PC-9 (cell line): ENCODE results near the gene UBE2K. TPM values are rescaled to one million over a fixed set of nuclear protein-coding genes. Genes with fewer than 3 reads are reported as not detected.

Source experiments
- BruUV-seq: library from RNA; stranded (reverse); fragments of 400-500 nt; replicated peaks from 2 replicates; lab custom pipeline; 2021; lab: Mats Ljungman, UMichigan
- CTCF ChIA-PET: fragments of 300-600 bp; sonication (Branson Sonifier 250); formaldehyde crosslinking; loops from one replicate; lab custom pipeline; 2022; ENCODE audit warnings: antibody characterized with exemption; lab: Charles Lee
- POLR2A ChIA-PET: fragments of 300-600 bp; sonication (Branson Sonifier 250); formaldehyde crosslinking; loops from one replicate; lab custom pipeline; 2022; ENCODE audit warnings: antibody characterized with exemption; ENCODE audit not compliant: unreplicated experiment; lab: Charles Lee
- DNase-seq, 2 experiments: peaks; one replicate each; pipeline versions ENCODE4 v3.0.0 to v3.0.0-alpha.2; 2015 to 2022; ENCODE audit warnings: mixed read lengths in 1 of 2
- H2AFZ ChIP-seq: fragments of 200-600 bp; sonication (generic); 2 replicates; pipeline ENCODE4 v1.8.1; 2017; ENCODE audit warnings: antibody characterized with exemption
- H3F3A ChIP-seq: fragments of 200-600 bp; sonication (generic); 2 replicates; pipeline ENCODE4 v1.8.1; 2017; ENCODE audit warnings: antibody characterized with exemption, mild to moderate bottlenecking, low read depth; ENCODE audit not compliant: insufficient read depth
- H3K27ac ChIP-seq: fragments of 200-600 bp; sonication (generic); 2 replicates; pipeline ENCODE4 v1.6.1; 2016; ENCODE audit warnings: mixed run types
- H3K27me3 ChIP-seq: fragments of 200-600 bp; sonication (generic); 2 replicates; pipeline ENCODE4 v1.6.1; 2016; ENCODE audit warnings: low read depth, mixed run types; ENCODE audit not compliant: insufficient read depth
- H3K36me3 ChIP-seq: fragments of 200-600 bp; sonication (generic); 2 replicates; pipeline ENCODE4 v1.6.1; 2016; ENCODE audit warnings: low read depth, mixed run types
- H3K4me1 ChIP-seq: fragments of 200-600 bp; sonication (generic); replicated peaks from 2 replicates; pipeline ENCODE4 v1.6.1; 2016; ENCODE audit warnings: mixed run types; ENCODE audit not compliant: insufficient read depth
- H3K4me2 ChIP-seq: fragments of 200-600 bp; sonication (generic); 2 replicates; pipeline ENCODE4 v1.6.1; 2017; ENCODE audit warnings: mixed run types
- H3K4me3 ChIP-seq: fragments of 200-600 bp; sonication (generic); 2 replicates; pipeline ENCODE4 v1.6.1; 2016; ENCODE audit warnings: mixed run types
- H3K79me2 ChIP-seq: fragments of 200-600 bp; sonication (generic); 2 replicates; pipeline ENCODE4 v1.6.1; 2017; ENCODE audit warnings: low read depth, mixed run types
- H3K9me2 ChIP-seq: fragments of 200-600 bp; sonication (generic); 2 replicates; pipeline ENCODE4 v1.8.1; 2017; ENCODE audit warnings: mild to moderate bottlenecking; ENCODE audit not compliant: insufficient read depth
- H3K9me3 ChIP-seq: fragments of 200-600 bp; sonication (generic); 2 replicates; pipeline ENCODE4 v1.8.1; 2016; ENCODE audit warnings: low read depth; ENCODE audit not compliant: insufficient read depth
- H4K20me1 ChIP-seq: fragments of 200-600 bp; sonication (generic); 2 replicates; pipeline ENCODE4 v1.8.1; 2017; ENCODE audit not compliant: insufficient read depth
- CTCF ChIP-seq: fragments of 200-600 bp; sonication (generic); conservative IDR thresholded peaks from 2 replicates; pipeline ENCODE4 v1.6.1; 2017; ENCODE audit warnings: mixed run types, antibody characterized with exemption, mild to moderate bottlenecking, moderate library complexity
- EZH2 ChIP-seq: fragments of 200-600 bp; sonication (generic); IDR thresholded peaks from 2 replicates; pipeline ENCODE4 v1.8.0; 2017; ENCODE audit warnings: antibody characterized with exemption, low read depth
- intact Hi-C: fragments of 100-400 bp; cut with micrococcal nuclease; formaldehyde crosslinking; loops from one replicate; pipeline ENCODE4 v1.10.0; 2022; ENCODE audit not compliant: unreplicated experiment
- total RNA-seq: library from RNA; stranded (reverse); gene quantifications from 2 replicates; pipeline ENCODE4 v1.2.3, GENCODE V29; 2021

The UBE2K gene
- total RNA-seq, 1 experiment from 2014 or later: 129 TPM

GRCh38 chr4:39721788-39722187, 23.9 kb downstream of the UBE2K start:
- peaks cover 98% of the 10 kb centered on the region for H3K79me2 ChIP-seq
- TF ChIP-seq EZH2 (no peak), CTCF (no peak)
- no peaks in the 10 kb centered on the region for H3K27me3 ChIP-seq
- intact Hi-C loops: no loop called here
- no peak overlapping the region for H3K4me2 ChIP-seq
- no peak for DNase-seq
- peaks cover 95% of the 10 kb centered on the region for H4K20me1 ChIP-seq
- no peak overlapping the region for H2AFZ ChIP-seq
- no peaks in the 10 kb centered on the region for H3K36me3 ChIP-seq
- no peak overlapping the region for H3K27ac ChIP-seq
- ChIA-PET POLR2A (no interaction called here), CTCF (no interaction called here)
- H3F3A ChIP-seq: peaks cover 4% of the 10 kb centered on the region; the same call in 1 of the 2 replicates
- no peaks in the 10 kb centered on the region for H3K9me2 ChIP-seq
- H3K9me3 ChIP-seq: no peaks in the 10 kb centered on the region
- BruUV-seq: no TSS peak
- no peaks in the 10 kb centered on the region for H3K4me1 ChIP-seq
- no peak overlapping the region for H3K4me3 ChIP-seq

GRCh38 chr4:39729557-39729956, 31.6 kb downstream of the UBE2K start:
- CTCF ChIA-PET: interaction anchor here (0.8 kb wide), 1 partner anchor 15 kb away, joined by 3 read pairs; no protein-coding TSS in a partner anchor
- POLR2A ChIA-PET: no interaction called here
- no TSS peak for BruUV-seq
- Histone ChIP-seq H3K4me2 (no peak overlapping the region), H2AFZ (no peak overlapping the region), H3K9me3 (no peaks in the 10 kb centered on the region), H3K4me1 (0 out of 2 replicates have a peak, but pooled peaks cover 6% of the 10 kb centered on the region), H3K4me3 (no peak overlapping the region), H3K36me3 (0 out of 2 replicates have a peak, but pooled peaks cover 4% of the 10 kb centered on the region), H3K79me2 (peaks cover 95% of the 10 kb centered on the region), H3K27ac (peak overlapping the region; percentile 46; the same call in 1 of the 2 replicates), H3K9me2 (no peaks in the 10 kb centered on the region), H3F3A (peaks cover 23% of the 10 kb centered on the region), H3K27me3 (no peaks in the 10 kb centered on the region), H4K20me1 (peaks cover 89% of the 10 kb centered on the region)
- no peak for DNase-seq
- intact Hi-C loops: no loop called here
- no peak for TF ChIP-seq CTCF
- no peak for TF ChIP-seq EZH2

GRCh38 chr4:39730072-39730471, 32.1 kb downstream of the UBE2K start:
- H3F3A ChIP-seq: peaks cover 25% of the 10 kb centered on the region
- DNase-seq: no peak
- no TSS peak for BruUV-seq
- H3K36me3 ChIP-seq: 0 out of 2 replicates have a peak, but pooled peaks cover 4% of the 10 kb centered on the region
- no peaks in the 10 kb centered on the region for H3K9me2 ChIP-seq
- H3K4me1 ChIP-seq: 0 out of 2 replicates have a peak, but pooled peaks cover 6% of the 10 kb centered on the region
- H3K79me2 ChIP-seq: peaks cover 94% of the 10 kb centered on the region
- no peak overlapping the region for H3K4me2 ChIP-seq
- TF ChIP-seq EZH2 (no peak), CTCF (no peak)
- H3K27ac ChIP-seq: peak overlapping the region; percentile 46; the same call in 1 of the 2 replicates
- no peaks in the 10 kb centered on the region for H3K27me3 ChIP-seq
- peaks cover 84% of the 10 kb centered on the region for H4K20me1 ChIP-seq
- POLR2A ChIA-PET: no interaction called here
- intact Hi-C loops: no loop called here
- H2AFZ ChIP-seq: no peak overlapping the region
- no peak overlapping the region for H3K4me3 ChIP-seq
- no peaks in the 10 kb centered on the region for H3K9me3 ChIP-seq
- CTCF ChIA-PET: interaction anchor here (0.6 to 0.8 kb wide), 2 partner anchors 16 to 22 kb away, joined by 3 to 5 read pairs; no protein-coding TSS in a partner anchor
